ENCODE data around the gene NT5C1B.

- TF ChIP-seq CTCF (IDR thresholded peaks at IDR 0.05) (no peak), POLR2A (IDR thresholded peaks at IDR 0.05) (no peak)
Measured at GRCh38 chr2:18605115-18605514, 15.7 kb upstream of the NT5C1B start.

Measured in testis (tissue), 2 donors.